C4-2B (cell line): ENCODE results near the gene POM121.
"Not testable (repeated sequence)": the region's sequence is repeated elsewhere in the genome, so short reads cannot be mapped to it uniquely, and the experiment has no call there.

ENCODE experiments used
- H3K27ac ChIP-seq: fragments of 450-650 bp; 2 replicates; pipeline ENCODE4 v1.5.1; 2017
- ZFX ChIP-seq: fragments of 450-650 bp; IDR thresholded peaks from 2 replicates; pipeline ENCODE4 v1.6.1; 2017
- TF ChIP-seq, protein P1 (sequence below): fragments of 450-650 bp; conservative IDR thresholded peaks from 2 replicates; pipeline ENCODE4 v1.5.1; 2017; ENCODE audit warnings: mild to moderate bottlenecking

The POM121 gene

DNA sequence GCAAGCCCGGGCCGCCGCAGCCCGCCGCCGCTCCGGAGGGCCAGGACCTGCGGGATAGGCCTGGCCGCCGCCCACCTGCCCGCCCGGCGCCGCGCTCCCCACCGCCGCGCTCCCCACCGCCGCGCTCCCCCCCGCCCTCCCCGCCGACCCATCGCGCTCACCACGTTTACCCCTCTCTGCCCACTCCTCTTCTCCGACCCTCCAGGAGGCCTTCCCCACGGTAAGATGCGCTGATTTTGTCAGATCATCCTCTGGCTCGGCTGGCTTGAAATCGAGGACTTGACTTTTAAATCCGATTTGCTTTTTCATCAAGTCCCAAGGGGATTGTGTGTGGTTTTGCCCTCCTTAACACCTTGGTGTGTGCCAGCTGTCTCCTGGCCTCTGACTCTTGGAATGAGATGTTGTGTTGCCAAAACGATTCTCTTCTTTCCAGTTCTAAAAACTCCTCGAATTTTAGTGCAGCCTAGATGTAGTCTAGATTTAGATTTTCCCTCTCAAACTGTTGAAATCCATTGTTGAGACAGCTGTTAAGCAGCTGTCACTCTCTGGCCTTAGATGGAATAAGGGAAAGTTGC is 738 bp downstream of the POM121 start:
- H3K27ac ChIP-seq, result peak overlapping the region; percentile 79

DNA sequence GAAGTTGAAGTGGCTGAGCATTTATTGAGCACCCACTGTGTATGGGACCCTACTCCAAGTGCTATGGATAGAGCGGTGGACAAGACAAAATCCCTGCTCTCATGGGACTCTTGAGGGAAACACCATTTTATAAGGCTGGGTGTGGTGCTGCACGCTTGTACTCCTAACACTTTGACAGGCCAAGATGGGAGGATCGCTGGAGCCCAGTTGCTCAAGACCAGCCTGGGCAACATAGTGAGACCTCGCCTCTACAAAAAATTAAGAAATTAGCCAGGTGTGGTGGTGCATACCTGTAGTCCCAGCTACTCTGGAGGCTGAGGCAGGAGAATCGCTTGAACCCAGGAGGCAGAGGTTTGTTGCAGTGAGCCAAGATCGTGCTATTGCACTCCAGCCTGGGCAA is 2.9 kb downstream of the POM121 start:
- not testable (repeated sequence) for H3K27ac ChIP-seq

More for the DNA sequence above, 738 bp downstream of the POM121 start:
- TF ChIP-seq, protein P1, sequence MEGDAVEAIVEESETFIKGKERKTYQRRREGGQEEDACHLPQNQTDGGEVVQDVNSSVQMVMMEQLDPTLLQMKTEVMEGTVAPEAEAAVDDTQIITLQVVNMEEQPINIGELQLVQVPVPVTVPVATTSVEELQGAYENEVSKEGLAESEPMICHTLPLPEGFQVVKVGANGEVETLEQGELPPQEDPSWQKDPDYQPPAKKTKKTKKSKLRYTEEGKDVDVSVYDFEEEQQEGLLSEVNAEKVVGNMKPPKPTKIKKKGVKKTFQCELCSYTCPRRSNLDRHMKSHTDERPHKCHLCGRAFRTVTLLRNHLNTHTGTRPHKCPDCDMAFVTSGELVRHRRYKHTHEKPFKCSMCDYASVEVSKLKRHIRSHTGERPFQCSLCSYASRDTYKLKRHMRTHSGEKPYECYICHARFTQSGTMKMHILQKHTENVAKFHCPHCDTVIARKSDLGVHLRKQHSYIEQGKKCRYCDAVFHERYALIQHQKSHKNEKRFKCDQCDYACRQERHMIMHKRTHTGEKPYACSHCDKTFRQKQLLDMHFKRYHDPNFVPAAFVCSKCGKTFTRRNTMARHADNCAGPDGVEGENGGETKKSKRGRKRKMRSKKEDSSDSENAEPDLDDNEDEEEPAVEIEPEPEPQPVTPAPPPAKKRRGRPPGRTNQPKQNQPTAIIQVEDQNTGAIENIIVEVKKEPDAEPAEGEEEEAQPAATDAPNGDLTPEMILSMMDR, result no peak
- TF ChIP-seq ZFX, result no peak

DNA sequence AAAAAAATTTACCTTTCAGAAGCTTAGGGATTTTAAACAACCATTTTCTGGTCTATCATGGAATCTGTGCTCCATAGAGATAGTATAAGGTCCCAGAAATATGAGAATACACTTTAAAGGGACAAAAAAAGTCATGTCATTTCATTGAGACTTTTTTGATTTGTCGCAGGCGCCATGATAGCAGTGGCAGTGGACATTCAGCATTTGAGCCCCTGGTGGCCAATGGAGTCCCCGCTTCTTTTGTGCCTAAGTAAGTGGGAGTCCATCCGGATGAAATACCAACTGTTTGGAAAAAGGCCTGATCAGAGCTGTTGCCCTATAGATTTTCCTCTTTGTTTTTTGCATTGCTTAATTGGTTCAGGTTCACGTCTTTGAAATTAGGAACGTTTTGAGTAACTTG is 3.3 kb downstream of the POM121 start:
- H3K27ac ChIP-seq, result not testable (repeated sequence)

DNA sequence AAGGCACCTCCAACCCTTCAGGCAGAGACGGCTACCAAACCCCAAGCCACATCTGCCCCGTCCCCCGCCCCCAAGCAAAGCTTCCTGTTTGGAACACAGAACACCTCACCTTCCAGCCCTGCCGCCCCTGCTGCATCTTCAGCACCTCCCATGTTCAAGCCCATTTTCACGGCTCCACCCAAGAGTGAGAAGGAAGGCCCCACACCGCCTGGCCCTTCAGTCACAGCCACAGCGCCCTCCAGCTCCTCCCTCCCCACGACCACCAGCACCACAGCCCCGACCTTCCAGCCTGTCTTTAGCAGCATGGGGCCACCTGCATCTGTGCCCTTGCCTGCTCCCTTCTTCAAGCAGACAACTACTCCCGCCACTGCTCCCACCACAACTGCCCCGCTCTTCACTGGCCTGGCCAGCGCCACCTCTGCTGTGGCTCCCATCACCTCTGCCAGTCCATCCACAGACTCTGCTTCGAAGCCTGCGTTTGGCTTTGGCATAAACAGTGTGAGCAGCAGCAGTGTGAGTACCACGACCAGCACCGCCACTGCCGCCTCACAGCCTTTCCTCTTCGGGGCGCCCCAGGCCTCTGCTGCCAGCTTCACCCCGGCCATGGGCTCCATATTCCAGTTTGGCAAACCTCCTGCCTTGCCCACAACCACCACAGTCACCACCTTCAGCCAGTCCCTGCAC is 17.3 kb downstream of the POM121 start:
- not testable (repeated sequence) for H3K27ac ChIP-seq

DNA sequence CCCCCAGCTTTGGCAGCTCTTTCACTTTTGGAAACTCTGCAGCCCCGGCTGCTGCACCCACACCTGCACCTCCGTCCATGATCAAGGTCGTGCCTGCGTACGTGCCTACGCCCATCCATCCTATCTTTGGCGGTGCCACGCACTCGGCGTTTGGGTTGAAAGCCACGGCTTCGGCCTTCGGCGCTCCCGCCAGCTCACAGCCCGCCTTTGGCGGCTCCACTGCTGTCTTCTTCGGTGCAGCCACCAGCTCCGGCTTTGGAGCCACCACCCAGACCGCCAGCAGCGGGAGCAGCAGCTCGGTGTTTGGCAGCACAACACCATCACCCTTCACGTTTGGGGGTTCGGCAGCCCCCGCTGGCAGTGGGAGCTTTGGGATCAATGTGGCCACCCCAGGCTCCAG is 18.1 kb downstream of the POM121 start:
- H3K27ac ChIP-seq, result not testable (repeated sequence)

DNA sequence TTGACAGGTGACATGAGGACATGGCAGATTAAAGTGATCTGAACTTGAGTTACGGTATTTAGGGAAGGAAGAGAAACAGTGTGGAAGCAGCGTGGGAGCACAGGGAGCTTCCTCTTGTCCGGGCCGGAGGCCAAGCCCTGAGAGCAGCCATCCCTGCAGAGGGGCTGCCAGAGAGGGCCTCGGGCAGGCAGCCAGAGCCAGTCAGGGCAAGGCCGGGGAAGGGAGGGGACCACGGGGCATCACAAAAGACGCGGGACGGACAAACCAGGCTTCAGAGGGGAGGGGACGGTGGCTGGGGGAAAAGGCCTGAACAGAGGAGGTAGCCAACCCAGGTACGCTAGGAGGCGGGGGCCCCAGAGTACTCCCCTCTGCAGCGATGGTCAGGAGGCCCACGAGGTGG is 20.0 kb downstream of the POM121 start:
- not testable (repeated sequence) for H3K27ac ChIP-seq

DNA sequence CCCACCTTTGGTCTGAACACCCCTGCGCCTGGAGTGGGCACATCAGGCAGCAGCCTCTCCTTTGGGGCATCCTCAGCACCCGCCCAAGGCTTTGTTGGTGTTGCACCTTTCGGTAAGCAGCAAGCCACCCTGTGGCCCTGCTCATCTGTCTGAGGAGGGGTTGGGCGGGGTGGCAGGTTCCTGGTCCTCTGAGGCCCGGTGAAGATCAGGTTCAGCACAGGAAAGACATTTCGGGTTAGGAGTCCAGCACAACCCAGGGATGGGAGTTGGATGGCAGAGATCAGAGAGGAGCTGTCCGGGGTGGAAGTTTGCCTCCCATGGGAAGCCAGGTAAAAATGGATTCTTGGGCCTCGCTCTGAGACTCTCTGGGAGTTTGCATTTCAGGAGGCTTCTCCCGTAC is 20.7 kb downstream of the POM121 start:
- not testable (repeated sequence) for H3K27ac ChIP-seq

DNA sequence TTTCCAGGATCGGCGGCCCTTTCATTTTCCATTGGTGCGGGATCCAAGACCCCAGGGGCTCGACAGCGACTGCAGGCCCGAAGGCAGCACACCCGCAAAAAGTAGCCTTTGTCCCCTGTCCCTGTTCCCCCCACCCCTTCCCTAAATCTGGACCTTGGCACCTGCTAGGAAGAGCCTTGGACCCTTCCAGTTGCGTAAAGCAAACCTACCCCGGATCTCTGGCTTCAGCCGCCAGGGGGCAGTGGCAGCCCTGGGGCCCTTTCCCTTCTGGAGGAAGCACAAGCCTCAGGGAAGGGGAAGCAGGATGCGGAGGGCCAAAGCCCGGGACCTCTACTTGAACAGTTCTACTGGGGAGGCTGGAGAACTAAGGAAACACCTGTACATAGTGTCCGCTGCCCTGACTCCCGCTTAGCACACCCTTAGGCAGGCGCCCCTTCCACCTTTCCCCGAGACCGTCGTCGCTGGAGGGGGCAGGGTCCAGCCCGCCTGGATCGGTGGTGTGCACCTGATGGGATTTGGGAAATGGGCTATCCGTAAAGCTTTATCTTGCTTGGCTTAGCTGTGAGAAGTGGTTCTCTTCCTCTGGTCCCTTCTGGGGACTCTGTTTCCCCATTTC is 21.3 kb downstream of the POM121 start:
- TF ChIP-seq, protein P1, result peak; percentile 67
- H3K27ac ChIP-seq, result not testable (repeated sequence)

DNA sequence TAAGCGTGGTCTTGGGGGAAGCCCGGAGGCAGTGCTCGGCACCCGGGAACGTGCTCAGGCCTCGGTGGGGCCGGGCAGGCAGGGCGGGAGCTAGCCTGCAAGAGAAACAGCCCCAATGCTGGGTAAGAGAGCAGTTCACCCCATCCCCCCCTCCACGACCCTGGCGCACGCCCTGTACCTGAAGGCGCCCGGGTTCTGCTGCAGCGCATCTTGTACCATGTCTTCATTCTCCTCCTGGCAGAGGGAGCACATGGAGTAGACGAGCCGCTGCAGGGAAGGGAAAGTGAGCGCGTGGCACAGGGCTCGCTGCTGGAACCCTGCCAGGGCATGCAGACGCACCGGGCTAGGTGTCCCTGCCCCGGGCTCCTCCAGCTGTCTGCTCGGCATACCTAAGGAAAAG is 23.8 kb downstream of the POM121 start:
- not testable (repeated sequence) for H3K27ac ChIP-seq

DNA sequence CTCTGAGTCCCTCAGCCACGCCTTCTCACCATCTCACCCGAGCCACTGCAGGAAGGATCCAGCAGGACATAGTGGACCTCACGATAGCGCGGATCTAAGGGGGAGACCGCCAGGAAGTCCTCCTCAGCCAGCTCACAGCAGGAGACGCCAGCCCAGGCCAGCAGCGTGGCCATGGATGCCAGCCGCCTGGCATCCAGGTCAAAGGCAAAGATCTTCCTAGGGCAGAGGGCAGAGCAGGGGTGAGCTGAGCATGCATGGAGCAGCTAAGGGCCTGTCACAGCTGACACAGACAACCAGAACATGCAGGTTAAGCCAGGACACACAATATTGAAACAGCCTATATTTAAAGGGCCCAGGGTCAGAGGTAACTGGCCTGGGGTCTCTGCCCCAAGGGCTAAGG is 24.4 kb downstream of the POM121 start:
- H3K27ac ChIP-seq, result not testable (repeated sequence)

DNA sequence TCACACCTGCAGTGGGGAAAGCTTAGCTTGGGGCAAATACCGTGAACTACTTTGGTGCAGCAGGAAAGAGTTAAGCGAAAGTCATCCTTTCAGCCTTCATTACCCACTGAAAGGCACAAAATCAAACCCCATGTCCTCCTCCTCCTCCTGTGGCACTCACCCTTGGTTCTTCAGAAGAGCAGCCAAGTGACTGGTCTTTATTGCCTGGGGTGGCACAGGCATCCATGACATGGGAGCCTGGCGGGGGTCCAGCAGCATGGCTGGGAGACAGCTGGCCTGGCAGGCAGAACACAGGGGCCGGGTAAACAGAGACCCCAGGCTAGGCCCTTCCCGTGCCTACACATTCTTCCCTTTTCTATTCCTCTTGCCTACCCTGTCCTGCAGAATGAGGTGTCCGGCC is 24.8 kb downstream of the POM121 start:
- not testable (repeated sequence) for H3K27ac ChIP-seq

DNA sequence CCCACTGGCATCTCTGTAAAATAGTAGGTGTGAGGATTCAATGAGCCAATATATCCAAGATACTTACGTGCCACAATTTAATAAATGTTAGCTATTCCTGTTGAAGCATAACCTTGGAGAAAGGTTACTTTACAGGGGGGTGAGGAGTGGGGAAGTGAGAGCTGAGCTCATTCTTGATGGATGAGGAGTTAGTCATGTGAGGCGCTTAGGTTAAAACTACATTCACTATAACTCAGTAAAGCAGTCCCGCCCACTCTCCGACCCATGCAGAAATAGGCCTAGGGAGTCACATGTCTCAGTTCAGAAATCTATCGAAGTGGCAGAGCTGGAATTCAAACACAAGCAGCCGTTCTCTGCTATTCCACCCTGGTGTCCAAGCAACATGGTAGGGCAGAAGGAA is 25.5 kb downstream of the POM121 start:
- not testable (repeated sequence) for H3K27ac ChIP-seq

DNA sequence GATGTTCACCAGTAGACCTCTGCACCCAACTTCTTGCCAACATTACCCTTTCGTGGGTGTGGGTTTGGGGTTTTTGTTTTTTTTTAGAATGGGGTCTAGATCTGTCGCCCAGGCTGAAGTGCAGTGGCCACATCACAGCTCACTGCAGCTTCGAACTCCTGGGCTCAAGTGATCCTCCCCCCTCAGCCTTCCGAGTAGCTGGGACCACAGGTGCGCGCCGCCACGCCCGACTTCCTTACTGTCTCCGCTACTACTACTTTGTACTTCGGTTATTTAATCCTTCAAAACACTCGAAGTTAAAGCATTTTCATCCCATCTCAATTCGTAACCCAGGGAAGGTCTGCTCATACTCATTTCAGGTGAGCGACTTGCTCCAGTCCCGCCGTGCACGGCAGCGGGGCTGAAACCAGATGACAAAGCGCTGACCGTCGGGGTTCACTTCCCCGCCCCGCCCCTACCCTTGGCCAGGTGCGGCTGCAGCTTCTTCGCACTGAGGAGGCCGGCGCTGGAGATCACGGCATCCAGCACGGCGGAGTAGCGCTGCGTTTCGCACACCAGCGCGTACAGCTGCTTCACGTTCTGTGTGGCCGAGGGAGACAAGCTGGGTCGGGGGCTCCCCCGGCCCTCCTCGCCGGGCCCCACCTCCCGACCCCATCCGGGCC is 29.1 kb downstream of the POM121 start:
- not testable (repeated sequence) for H3K27ac ChIP-seq

DNA sequence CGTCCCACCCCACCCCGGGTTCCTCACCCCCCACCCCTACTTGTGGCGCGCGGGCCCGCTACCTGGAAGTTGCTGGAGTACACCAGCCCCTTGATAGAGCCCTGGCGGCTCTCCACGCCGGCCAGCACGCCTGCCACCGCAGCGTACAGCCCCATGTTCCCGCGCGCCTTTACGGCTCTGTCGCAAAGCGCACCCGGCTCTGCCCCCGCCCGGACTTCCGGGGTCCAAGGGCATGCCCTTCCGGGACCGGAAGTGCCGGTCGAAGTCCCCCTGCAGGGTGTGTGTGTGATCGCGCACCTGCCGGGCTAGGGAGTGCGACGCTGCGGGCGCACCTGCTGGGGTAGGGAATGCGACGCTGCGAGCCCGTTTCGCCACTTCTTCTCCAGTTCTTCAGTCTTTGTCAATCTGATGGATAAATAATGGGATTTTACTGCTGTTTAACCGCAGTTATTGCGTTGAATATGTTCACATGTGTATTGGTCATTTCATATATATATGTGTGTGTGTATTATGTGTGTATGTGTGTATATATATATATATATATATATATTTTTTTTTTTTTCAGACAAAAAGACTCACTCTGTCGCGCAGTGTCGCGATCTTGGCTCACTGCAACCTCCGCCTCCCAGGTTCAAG is 29.8 kb downstream of the POM121 start:
- not testable (repeated sequence) for H3K27ac ChIP-seq

DNA sequence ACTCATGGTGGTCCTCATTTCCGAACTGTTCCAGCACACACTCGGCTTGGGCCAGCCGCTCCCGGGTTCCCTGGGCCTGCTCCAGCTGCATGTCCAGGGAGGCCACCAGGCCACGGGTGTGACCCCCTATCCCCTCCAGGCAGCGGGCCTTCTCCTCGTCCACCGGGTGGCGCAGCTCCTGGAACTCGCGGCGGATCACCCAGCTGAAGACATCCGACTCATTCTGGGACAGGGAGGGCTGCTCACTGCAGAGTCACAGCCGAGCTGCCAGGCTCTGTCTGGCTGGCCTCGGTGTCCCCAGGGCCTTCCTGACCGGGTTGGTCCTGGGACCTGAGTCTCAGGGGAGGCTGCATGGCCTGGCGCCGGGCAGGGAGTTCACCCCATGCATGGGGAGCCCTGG is 35.1 kb downstream of the POM121 start:
- not testable (repeated sequence) for H3K27ac ChIP-seq

DNA sequence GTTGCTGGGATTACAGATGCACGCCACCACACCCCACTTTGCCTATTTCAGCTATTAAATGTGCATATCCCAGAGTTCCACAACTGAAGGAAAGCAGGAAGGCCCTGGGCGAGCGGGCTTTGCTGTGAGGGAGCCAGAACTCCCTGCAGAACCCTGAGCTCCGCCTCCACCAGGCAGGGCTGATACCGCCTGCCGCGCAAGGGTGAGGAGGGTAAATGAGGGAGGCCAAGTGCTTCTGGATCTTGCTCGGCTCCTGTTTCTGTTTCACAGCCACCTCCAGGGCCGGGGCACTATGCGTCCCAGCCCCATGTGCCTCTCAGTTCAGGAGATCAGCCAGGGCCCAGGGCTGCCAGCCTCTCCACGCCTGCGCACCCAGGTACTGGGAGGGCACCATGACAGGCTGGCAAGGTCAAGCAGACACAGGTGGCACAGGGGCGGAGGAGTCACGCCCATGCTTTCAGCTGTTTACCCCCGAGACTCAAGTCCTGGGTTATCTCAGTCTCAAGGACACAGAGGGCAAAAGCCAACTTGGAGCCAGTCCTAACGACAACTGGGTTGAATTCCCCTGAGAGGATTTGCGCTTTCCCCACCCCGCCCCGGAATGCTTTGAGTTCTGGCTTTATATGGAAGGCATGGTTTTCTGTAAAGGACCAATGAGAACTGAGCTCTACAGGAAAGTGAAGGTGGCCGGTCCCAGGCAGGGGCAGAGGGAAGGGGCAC is 35.9 kb downstream of the POM121 start:
- not testable (repeated sequence) for H3K27ac ChIP-seq

DNA sequence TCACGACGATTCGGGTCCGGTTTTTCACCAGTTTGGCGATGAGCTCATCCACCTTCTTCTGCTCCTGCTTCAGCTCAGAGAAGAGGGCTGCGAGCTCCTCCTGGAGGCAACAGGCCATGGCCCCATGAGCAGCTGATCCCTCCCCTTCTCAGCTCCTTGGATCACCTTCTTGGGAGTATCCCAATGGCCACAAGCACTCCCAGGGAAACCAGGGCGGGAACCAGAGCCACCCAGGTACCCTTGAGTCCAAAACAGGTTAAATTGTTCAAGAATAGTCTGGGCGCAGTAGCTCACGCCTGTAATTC is 36.4 kb downstream of the POM121 start:
- H3K27ac ChIP-seq, result not testable (repeated sequence)

DNA sequence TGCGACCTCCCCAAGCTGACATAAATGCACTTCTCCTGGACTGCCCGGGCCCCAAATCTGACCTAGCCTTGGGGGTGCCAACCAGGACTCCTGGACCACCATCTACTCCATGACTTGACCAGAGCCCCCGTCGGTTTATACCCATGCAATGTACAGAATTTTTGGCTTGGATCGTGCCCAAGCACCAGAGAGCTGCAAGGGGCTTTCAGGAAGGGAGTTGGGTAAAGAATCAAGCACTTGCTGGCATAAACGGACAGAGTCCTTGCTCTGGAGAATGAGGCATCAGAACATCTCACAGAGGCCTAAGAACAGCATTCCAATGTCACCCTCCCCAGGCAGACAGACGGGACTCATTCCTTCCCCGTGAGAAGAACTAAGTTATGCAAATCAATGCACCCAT is 38.2 kb downstream of the POM121 start:
- not testable (repeated sequence) for H3K27ac ChIP-seq
